SK-N-SH treated with all-trans-retinoic acid at 6 μM for 48 hours (cell line): Measurements from ENCODE around the gene ZW10.

ENCODE experiments used
- ATAC-seq: fragments of 200-7000 bp; cut with Tn5 transposase; 3 replicates; pipeline ENCODE4 v1.9.1; 2020; ENCODE audit warnings: mild to moderate bottlenecking, moderate library complexity
- ARNTL ChIP-seq: fragments of 450-650 bp; formaldehyde crosslinking; IDR thresholded peaks from 2 replicates; pipeline ENCODE4 v1.5.0; 2020; ENCODE audit warnings: low read depth, mild to moderate bottlenecking, moderate library complexity, borderline replicate concordance
- BACH2 ChIP-seq: fragments of 250-450 bp; sonication (Bioruptor Pico); IDR thresholded peaks from 2 replicates; pipeline ENCODE4 v1.9.0; 2021; ENCODE audit warnings: mild to moderate bottlenecking, borderline replicate concordance
- CREB5 ChIP-seq: fragments of 250-450 bp; sonication (Bioruptor Pico); IDR thresholded peaks from 2 replicates; pipeline ENCODE4 v1.5.1; 2020; ENCODE audit warnings: low read depth, mild to moderate bottlenecking, moderate library complexity
- CSDC2 ChIP-seq: fragments of 250-450 bp; sonication (Bioruptor Pico); IDR thresholded peaks from 2 replicates; pipeline ENCODE4 v1.5.0; 2020; ENCODE audit warnings: mild to moderate bottlenecking, moderate library complexity
- CSRNP3 ChIP-seq: fragments of 250-450 bp; sonication (Bioruptor Pico); IDR thresholded peaks from 2 replicates; pipeline ENCODE4 v1.5.1; 2021; ENCODE audit warnings: mild to moderate bottlenecking, moderate library complexity
- ESRRG ChIP-seq: fragments of 250-450 bp; sonication (Bioruptor Pico); IDR thresholded peaks from 2 replicates; pipeline ENCODE4 v1.6.1; 2021; ENCODE audit warnings: mild to moderate bottlenecking
- GLIS3 ChIP-seq: fragments of 250-450 bp; sonication (Bioruptor Pico); IDR thresholded peaks from 2 replicates; pipeline ENCODE4 v1.5.0; 2020; ENCODE audit warnings: mild to moderate bottlenecking, moderate library complexity
- ISL1 ChIP-seq: fragments of 250-450 bp; sonication (Bioruptor Pico); IDR thresholded peaks from 2 replicates; pipeline ENCODE4 v2.1.2; 2022; ENCODE audit warnings: mild to moderate bottlenecking, moderate library complexity
- PATZ1 ChIP-seq: fragments of 250-450 bp; sonication (Bioruptor Pico); IDR thresholded peaks from 2 replicates; pipeline ENCODE4 v1.8.0; 2020; ENCODE audit warnings: mild to moderate bottlenecking, moderate library complexity, borderline replicate concordance
- POU6F1 ChIP-seq: fragments of 250-450 bp; sonication (Bioruptor Pico); IDR thresholded peaks from 2 replicates; pipeline ENCODE4 v1.8.0; 2021; ENCODE audit warnings: low read depth, mild to moderate bottlenecking, moderate library complexity, borderline replicate concordance
- PPARA ChIP-seq: fragments of 250-450 bp; sonication (Bioruptor Pico); IDR thresholded peaks from 2 replicates; pipeline ENCODE4 v1.5.0; 2020; ENCODE audit warnings: mild to moderate bottlenecking, borderline replicate concordance
- RARB ChIP-seq: fragments of 250-450 bp; sonication (Bioruptor Pico); IDR thresholded peaks from 2 replicates; pipeline ENCODE4 v1.8.0; 2021; ENCODE audit warnings: mild to moderate bottlenecking, moderate library complexity
- SNAI2 ChIP-seq: fragments of 250-450 bp; sonication (Bioruptor Pico); IDR thresholded peaks from 2 replicates; pipeline ENCODE4 v1.5.0; 2020; ENCODE audit warnings: mild to moderate bottlenecking, moderate library complexity
- TCF4 ChIP-seq: fragments of 250-450 bp; sonication (Bioruptor Pico); IDR thresholded peaks from 2 replicates; pipeline ENCODE4 v1.8.0; 2021; ENCODE audit warnings: mild to moderate bottlenecking, moderate library complexity, borderline replicate concordance
- TOX ChIP-seq: fragments of 250-450 bp; sonication (Bioruptor Pico); IDR thresholded peaks from 2 replicates; pipeline ENCODE4 v1.8.0; 2021; ENCODE audit warnings: mild to moderate bottlenecking, moderate library complexity, borderline replicate concordance
- TSHZ2 ChIP-seq: fragments of 250-450 bp; sonication (Bioruptor Pico); IDR thresholded peaks from 2 replicates; pipeline ENCODE4 v1.5.0; 2020; ENCODE audit warnings: mild to moderate bottlenecking, moderate library complexity
- ZC3H10 ChIP-seq: fragments of 250-450 bp; sonication (Bioruptor Pico); IDR thresholded peaks from 2 replicates; pipeline ENCODE4 v1.5.1; 2021; ENCODE audit warnings: mild to moderate bottlenecking, moderate library complexity
- ZFP3 ChIP-seq: fragments of 250-450 bp; sonication (Bioruptor Pico); IDR thresholded peaks from 2 replicates; pipeline ENCODE4 v1.5.0; 2020; ENCODE audit warnings: mild to moderate bottlenecking, moderate library complexity
- ZFP30 ChIP-seq: fragments of 450-650 bp; formaldehyde crosslinking; IDR thresholded peaks from 2 replicates; pipeline ENCODE4 v1.5.0; 2022; ENCODE audit warnings: mild to moderate bottlenecking, moderate library complexity
- ZNF565 ChIP-seq: fragments of 450-650 bp; formaldehyde crosslinking; conservative IDR thresholded peaks from 2 replicates; pipeline ENCODE4 v1.5.0; 2020; ENCODE audit warnings: low read depth, mild to moderate bottlenecking, moderate library complexity
- ZNF70 ChIP-seq: fragments of 450-650 bp; formaldehyde crosslinking; IDR thresholded peaks from 2 replicates; pipeline ENCODE4 v1.5.0; 2020; ENCODE audit warnings: mild to moderate bottlenecking, moderate library complexity
- ZNF8 ChIP-seq: fragments of 450-650 bp; formaldehyde crosslinking; IDR thresholded peaks from 2 replicates; pipeline ENCODE4 v1.5.0; 2020; ENCODE audit warnings: mild to moderate bottlenecking, moderate library complexity

The ZW10 gene

GRCh38 chr11:113695207-113695606 is 78.3 kb downstream of the ZW10 start:
- ATAC-seq, result no peak
- TF ChIP-seq ZFP3 (CRISPR knock-in tag) (no peak), CREB5 (no peak), POU6F1 (no peak), CSRNP3 (CRISPR knock-in tag) (no peak), ZNF70 (CRISPR knock-in tag) (no peak), ESRRG (CRISPR knock-in tag) (no peak), ARNTL (CRISPR knock-in tag) (no peak), SNAI2 (CRISPR knock-in tag) (no peak), PPARA (CRISPR knock-in tag) (no peak), ZNF565 (CRISPR knock-in tag) (no peak), BACH2 (no peak), GLIS3 (CRISPR knock-in tag) (no peak)

- TF ChIP-seq ZFP30, result no peak
- TF ChIP-seq ARNTL (CRISPR knock-in tag), result no peak
- TF ChIP-seq CSDC2, result no peak
- no peak for TF ChIP-seq BACH2
- TF ChIP-seq TCF4, result no peak
- TF ChIP-seq ZNF8, result no peak
- no peak for TF ChIP-seq RARB
- TF ChIP-seq ZNF70 (CRISPR knock-in tag), result no peak
- no peak for TF ChIP-seq SNAI2 (CRISPR knock-in tag)
- TF ChIP-seq PPARA (CRISPR knock-in tag), result no peak
- no peak for TF ChIP-seq TOX
- no peak for TF ChIP-seq ZC3H10 (CRISPR knock-in tag)
- no peak for TF ChIP-seq TSHZ2
- no peak for TF ChIP-seq ZNF565 (CRISPR knock-in tag)
- no peak for TF ChIP-seq GLIS3 (CRISPR knock-in tag)
- no peak for TF ChIP-seq PATZ1
- no peak for TF ChIP-seq CSRNP3 (CRISPR knock-in tag)
- no peak for TF ChIP-seq ESRRG (CRISPR knock-in tag)
- no peak for TF ChIP-seq ISL1 (CRISPR knock-in tag)
- TF ChIP-seq ZFP3 (CRISPR knock-in tag), result no peak
- TF ChIP-seq, all 23 proteins: peak for 0
- ATAC-seq, result no peak
Measured at GRCh38 chr11:113694390-113694789, 79.1 kb downstream of the ZW10 start.
